ENCODE measurements around the gene GRK1.

Gene GRK1

GRCh38 chr13:113729187-113730019 is 62.4 kb downstream of the GRK1 start:
- DNase-seq (ENCODE audit: low read depth in 2 of 2), result no peak

- no peak for DNase-seq (ENCODE audit: low read depth in 2 of 2)
Observed at GRCh38 chr13:113730258-113730691, 63.3 kb downstream of the GRK1 start.

- no peak for DNase-seq (ENCODE audit: low read depth in 2 of 2)
Observed at GRCh38 chr13:113730831-113731191, 63.8 kb downstream of the GRK1 start.

- DNase-seq (ENCODE audit: low read depth in 2 of 2), result no peak
Observed at GRCh38 chr13:113731192-113732175, 64.5 kb downstream of the GRK1 start.

GRCh38 chr13:113732176-113732960 is 65.3 kb downstream of the GRK1 start:
- no peak for DNase-seq (ENCODE audit: low read depth in 2 of 2)

- DNase-seq (ENCODE audit: low read depth in 2 of 2), result no peak
Observed at GRCh38 chr13:113732961-113733950, 66.2 kb downstream of the GRK1 start.

- no peak for DNase-seq (ENCODE audit: low read depth in 2 of 2)
Observed at GRCh38 chr13:113734099-113734825, 67.2 kb downstream of the GRK1 start.

GRCh38 chr13:113734826-113735125 is 67.8 kb downstream of the GRK1 start:
- no peak for DNase-seq (ENCODE audit: low read depth in 2 of 2)

GRCh38 chr13:113735194-113735593 is 68.2 kb downstream of the GRK1 start:
- no peak for DNase-seq (ENCODE audit: low read depth in 2 of 2)

- DNase-seq (ENCODE audit: low read depth in 2 of 2), result no peak
Observed at GRCh38 chr13:113735750-113736149, 68.7 kb downstream of the GRK1 start.

- DNase-seq (ENCODE audit: low read depth in 2 of 2), result no peak
Observed at GRCh38 chr13:113736258-113736731, 69.3 kb downstream of the GRK1 start.

GRCh38 chr13:113737803-113738202 is 70.8 kb downstream of the GRK1 start:
- no peak for DNase-seq (ENCODE audit: low read depth in 2 of 2)

GRCh38 chr13:113739527-113740285 is 72.7 kb downstream of the GRK1 start:
- DNase-seq (ENCODE audit: low read depth in 2 of 2), result no peak

GRCh38 chr13:113740286-113740556 is 73.2 kb downstream of the GRK1 start:
- no peak for DNase-seq (ENCODE audit: low read depth in 2 of 2)

- no peak for DNase-seq (ENCODE audit: low read depth in 2 of 2)
Observed at GRCh38 chr13:113740661-113741060, 73.6 kb downstream of the GRK1 start.

- no peak for DNase-seq (ENCODE audit: low read depth in 2 of 2)
Observed at GRCh38 chr13:113741191-113741668, 74.2 kb downstream of the GRK1 start.

GRCh38 chr13:113742000-113742441 is 75.0 kb downstream of the GRK1 start:
- DNase-seq (ENCODE audit: low read depth in 2 of 2), result no peak

- DNase-seq (ENCODE audit: low read depth in 2 of 2), result no peak
Observed at GRCh38 chr13:113742445-113743120, 75.6 kb downstream of the GRK1 start.

Measured in stimulated activated CD8-positive, alpha-beta memory T cell treated with anti-CD3 and anti-CD28 coated beads, Interleukin-7, amount 100 ng/mL, for 1 hour (primary cell).